ENCODE measurements around the gene SPATC1L. TPM values are rescaled to one million over a fixed set of nuclear protein-coding genes. Genes with fewer than 3 reads are reported as not detected.
"Not testable (repeated sequence)": the region's sequence is repeated elsewhere in the genome, so short reads cannot be mapped to it uniquely, and the experiment has no call there.

The SPATC1L gene
- total RNA-seq, 1 donor from 2014 or later: 13.9 TPM

DNA sequence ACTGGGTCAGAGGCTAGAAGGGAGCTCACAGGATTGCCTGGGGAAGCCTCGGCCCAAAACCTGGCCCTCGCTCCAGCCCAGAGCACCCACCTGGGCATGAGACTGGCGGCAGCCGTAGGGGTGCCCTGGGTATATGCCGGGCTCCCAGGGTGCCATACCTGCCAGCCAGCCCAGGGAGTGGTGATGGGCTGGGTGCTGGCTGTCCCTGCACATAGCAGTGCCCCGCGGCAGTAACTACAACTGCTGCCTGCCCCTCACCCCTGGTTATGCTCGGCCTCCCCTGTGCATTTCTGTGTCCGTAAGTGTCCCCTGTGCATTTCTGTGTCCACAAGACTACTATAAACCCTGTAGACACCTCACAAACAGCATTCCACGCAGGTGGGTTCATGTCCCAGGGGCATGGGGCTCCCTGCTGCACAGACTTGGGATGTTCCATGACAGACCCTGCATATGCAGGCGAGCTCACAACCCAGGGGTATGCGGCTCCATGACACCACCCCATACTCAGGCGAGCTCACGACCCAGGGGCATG is 5.8 kb upstream of the SPATC1L start:
- no peaks in the 10 kb centered on the region for H3K27me3 Mint-ChIP-seq (ENCODE audit: low read depth)
- DNase-seq (ENCODE audit: low spot score): no peak
- H3K36me3 Mint-ChIP-seq (ENCODE audit: low read depth): peaks cover 14% of the 10 kb centered on the region
- no peaks in the 10 kb centered on the region for H3K9me3 Mint-ChIP-seq
- H3K4me1 Mint-ChIP-seq (ENCODE audit: low read depth): peaks cover 4% of the 10 kb centered on the region
- H3K4me3 Mint-ChIP-seq (ENCODE audit: low read depth): no peak overlapping the region
- H3K27ac Mint-ChIP-seq: no peak overlapping the region
- intact Hi-C loops (cut with micrococcal nuclease): loop anchor here (5.0 kb wide), 1 partner anchor 37 kb away; the partner anchor contains the start of gene LSS

- Mint-ChIP-seq H3K4me3 (ENCODE audit: low read depth) (no peak overlapping the region), H3K36me3 (ENCODE audit: low read depth) (peaks cover 11% of the 10 kb centered on the region), H3K27me3 (ENCODE audit: low read depth) (no peaks in the 10 kb centered on the region), H3K27ac (no peak overlapping the region), H3K9me3 (no peaks in the 10 kb centered on the region), H3K4me1 (ENCODE audit: low read depth) (peaks cover 7% of the 10 kb centered on the region)
- intact Hi-C loops (cut with micrococcal nuclease): loop anchor here (5.0 kb wide), 1 partner anchor 38 kb away; the partner anchor contains the start of gene LSS
- no peak for DNase-seq (ENCODE audit: low spot score)
Measured at GRCh38 chr21:46189213-46189958, 5.1 kb upstream of the SPATC1L start.

DNA sequence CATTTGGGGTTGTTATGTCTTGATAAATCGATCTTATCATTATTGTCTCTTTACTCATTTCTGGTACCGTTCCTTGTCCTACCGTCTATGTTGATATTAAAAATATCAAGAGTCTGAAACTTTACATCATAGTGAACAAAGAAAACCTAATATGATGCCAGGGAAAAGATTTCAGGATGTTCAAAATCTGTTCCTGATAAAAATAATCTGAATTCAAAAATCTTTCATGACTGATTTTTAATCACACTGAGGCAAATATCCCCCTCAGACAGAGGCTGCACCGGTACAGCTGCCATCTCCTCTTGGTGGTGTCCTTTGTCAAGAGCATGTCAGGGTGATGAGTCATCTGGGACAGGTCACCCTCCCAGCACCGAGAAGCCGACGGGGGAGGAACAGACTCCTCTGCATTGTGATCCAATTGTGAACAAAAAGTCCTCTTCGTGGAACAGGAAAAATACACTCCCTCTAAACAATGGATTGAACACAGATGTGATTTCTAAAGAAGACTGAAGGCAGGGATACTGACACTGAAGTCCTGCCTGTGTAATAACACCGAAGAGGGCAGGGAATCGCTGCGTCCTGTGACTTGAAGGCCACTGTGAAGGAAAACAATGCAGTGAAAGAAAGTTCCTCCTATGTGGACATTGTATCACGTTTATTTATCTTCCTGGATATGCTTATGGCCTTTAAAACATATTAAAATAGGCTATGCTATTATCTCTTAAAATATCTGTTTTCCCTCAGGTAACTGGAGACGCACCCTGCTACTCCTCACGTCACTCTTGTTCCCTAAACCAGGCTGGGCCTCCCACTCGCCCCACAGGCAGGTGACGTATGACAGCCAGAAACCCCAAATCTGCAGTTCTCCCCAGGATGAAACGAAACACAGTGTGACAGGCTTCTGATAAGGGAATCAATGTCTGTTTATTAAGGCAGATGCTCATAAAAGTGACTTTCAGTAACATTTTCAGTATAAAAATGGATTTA is 4.3 kb upstream of the SPATC1L start:
- no peaks in the 10 kb centered on the region for H3K27me3 Mint-ChIP-seq (ENCODE audit: low read depth)
- H3K36me3 Mint-ChIP-seq (ENCODE audit: low read depth): peaks cover 3% of the 10 kb centered on the region
- no peak overlapping the region for H3K27ac Mint-ChIP-seq
- peaks cover 7% of the 10 kb centered on the region for H3K4me1 Mint-ChIP-seq (ENCODE audit: low read depth)
- DNase-seq (ENCODE audit: low spot score): no peak
- intact Hi-C loops (cut with micrococcal nuclease): loop anchor here (5.0 kb wide), 1 partner anchor 39 kb away; the partner anchor contains the start of gene LSS
- H3K9me3 Mint-ChIP-seq: no peaks in the 10 kb centered on the region
- no peak overlapping the region for H3K4me3 Mint-ChIP-seq (ENCODE audit: low read depth)

GRCh38 chr21:46187814-46188213 is 3.6 kb upstream of the SPATC1L start:
- H3K36me3 Mint-ChIP-seq (ENCODE audit: low read depth): no peaks in the 10 kb centered on the region
- no peak overlapping the region for H3K4me3 Mint-ChIP-seq (ENCODE audit: low read depth)
- intact Hi-C loops (cut with micrococcal nuclease): loop anchor here (5.0 kb wide), 1 partner anchor 39 kb away; the partner anchor contains the start of gene LSS
- DNase-seq (ENCODE audit: low spot score): no peak
- no peaks in the 10 kb centered on the region for H3K9me3 Mint-ChIP-seq
- no peaks in the 10 kb centered on the region for H3K27me3 Mint-ChIP-seq (ENCODE audit: low read depth)
- H3K27ac Mint-ChIP-seq: no peak overlapping the region
- peaks cover 7% of the 10 kb centered on the region for H3K4me1 Mint-ChIP-seq (ENCODE audit: low read depth)

DNA sequence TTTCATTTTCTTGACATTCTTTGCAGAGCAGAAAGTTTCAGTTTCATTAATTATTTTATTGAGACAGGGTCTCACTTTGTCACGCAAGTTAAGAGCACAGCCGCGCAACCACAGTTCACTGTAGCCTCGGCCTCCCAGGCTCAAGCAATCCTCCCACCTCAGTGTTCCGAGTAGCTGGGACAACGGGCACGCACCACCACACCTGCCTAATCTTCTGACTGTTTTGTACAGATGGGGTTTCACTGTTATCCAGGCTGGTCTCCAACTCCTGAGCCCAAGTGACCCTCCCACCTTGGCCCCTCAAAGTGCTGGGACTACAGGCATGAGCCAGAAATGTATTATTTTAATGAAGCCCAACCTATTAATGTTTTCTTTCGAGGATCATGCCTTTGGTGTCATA is 3.0 kb upstream of the SPATC1L start:
- intact Hi-C loops (cut with micrococcal nuclease): loop anchor here (5.0 kb wide), 1 partner anchor 40 kb away; the partner anchor contains the start of gene LSS
- DNase-seq (ENCODE audit: low spot score): no peak
- Mint-ChIP-seq H3K9me3 (no peaks in the 10 kb centered on the region), H3K27ac (no peak overlapping the region), H3K36me3 (ENCODE audit: low read depth) (no peaks in the 10 kb centered on the region), H3K4me1 (ENCODE audit: low read depth) (peaks cover 7% of the 10 kb centered on the region), H3K27me3 (ENCODE audit: low read depth) (no peaks in the 10 kb centered on the region), H3K4me3 (ENCODE audit: low read depth) (no peak overlapping the region)

- DNase-seq (ENCODE audit: low spot score): no peak
- H3K36me3 Mint-ChIP-seq (ENCODE audit: low read depth): no peaks in the 10 kb centered on the region
- no peak overlapping the region for H3K27ac Mint-ChIP-seq
- peaks cover 7% of the 10 kb centered on the region for H3K4me1 Mint-ChIP-seq (ENCODE audit: low read depth)
- peak overlapping the region; percentile 86 for H3K4me3 Mint-ChIP-seq (ENCODE audit: low read depth)
- H3K27me3 Mint-ChIP-seq (ENCODE audit: low read depth): no peaks in the 10 kb centered on the region
- H3K9me3 Mint-ChIP-seq: no peaks in the 10 kb centered on the region
- intact Hi-C loops (cut with micrococcal nuclease): loop anchor here (2.0 to 5.0 kb wide), 2 partner anchors 42 to 43 kb away; partner anchors contain the start of gene LSS
Measured at GRCh38 chr21:46185716-46186115, 1.5 kb upstream of the SPATC1L start.

- H3K4me1 Mint-ChIP-seq (ENCODE audit: low read depth): peaks cover 7% of the 10 kb centered on the region
- intact Hi-C loops (cut with micrococcal nuclease): loop anchor here (2.0 to 5.0 kb wide), 3 partner anchors 42 to 1368 kb away; partner anchors contain the start of genes LSS and SUMO3
- H3K36me3 Mint-ChIP-seq (ENCODE audit: low read depth): no peaks in the 10 kb centered on the region
- DNase-seq (ENCODE audit: low spot score): peak; percentile 78
- no peaks in the 10 kb centered on the region for H3K27me3 Mint-ChIP-seq (ENCODE audit: low read depth)
- peak overlapping the region; percentile 90 for H3K27ac Mint-ChIP-seq
- H3K4me3 Mint-ChIP-seq (ENCODE audit: low read depth): peak overlapping the region; percentile 86
- no peaks in the 10 kb centered on the region for H3K9me3 Mint-ChIP-seq
Measured at GRCh38 chr21:46184625-46185555, 631 bp upstream of the SPATC1L start.

DNA sequence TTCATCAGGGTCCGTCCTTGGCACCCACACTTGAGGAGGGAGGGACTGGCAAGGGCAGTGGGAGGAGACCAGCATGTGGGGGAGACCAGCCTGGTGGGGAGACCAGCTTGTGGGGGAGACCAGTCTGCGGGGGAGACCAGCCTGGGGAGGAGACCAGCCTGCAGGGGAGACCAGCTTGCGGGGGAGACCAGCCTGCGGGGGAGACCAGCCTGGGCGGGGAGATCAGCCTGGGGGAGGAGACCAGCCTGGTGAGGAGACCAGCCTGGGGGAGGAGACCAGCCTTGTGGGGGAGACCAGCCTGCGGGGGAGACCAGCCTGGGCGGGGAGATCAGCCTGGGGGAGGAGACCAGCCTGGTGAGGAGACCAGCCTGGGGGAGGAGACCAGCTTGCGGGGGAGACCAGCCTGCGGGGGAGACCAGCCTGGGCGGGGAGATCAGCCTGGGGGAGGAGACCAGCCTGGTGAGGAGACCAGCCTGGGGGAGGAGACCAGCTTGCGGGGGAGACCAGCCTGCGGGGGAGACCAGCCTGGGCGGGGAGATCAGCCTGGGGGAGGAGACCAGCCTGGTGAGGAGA is 836 bp downstream of the SPATC1L start:
- peak overlapping the region; percentile 74 for H3K4me3 Mint-ChIP-seq (ENCODE audit: low read depth)
- H3K27me3 Mint-ChIP-seq (ENCODE audit: low read depth); DNase-seq (ENCODE audit: low spot score); H3K36me3 Mint-ChIP-seq (ENCODE audit: low read depth); H3K9me3 Mint-ChIP-seq; H3K4me1 Mint-ChIP-seq (ENCODE audit: low read depth): not testable (repeated sequence)
- intact Hi-C loops (cut with micrococcal nuclease): loop anchor here (5.0 kb wide), 1 partner anchor 1366 kb away; the partner anchor contains the start of gene SUMO3
- H3K27ac Mint-ChIP-seq: peak overlapping the region; percentile 63

GRCh38 chr21:46182548-46183336 is 1.5 kb downstream of the SPATC1L start:
- no peaks in the 10 kb centered on the region for H3K27me3 Mint-ChIP-seq (ENCODE audit: low read depth)
- H3K4me1 Mint-ChIP-seq (ENCODE audit: low read depth): peaks cover 6% of the 10 kb centered on the region
- peak overlapping the region; percentile 74 for H3K4me3 Mint-ChIP-seq (ENCODE audit: low read depth)
- intact Hi-C loops (cut with micrococcal nuclease): loop anchor here (5.0 kb wide), 1 partner anchor 1365 kb away; the partner anchor contains the start of gene SUMO3
- H3K9me3 Mint-ChIP-seq: peaks cover 2% of the 10 kb centered on the region
- DNase-seq (ENCODE audit: low spot score): no peak
- no peaks in the 10 kb centered on the region for H3K36me3 Mint-ChIP-seq (ENCODE audit: low read depth)
- peak overlapping the region; percentile 63 for H3K27ac Mint-ChIP-seq

DNA sequence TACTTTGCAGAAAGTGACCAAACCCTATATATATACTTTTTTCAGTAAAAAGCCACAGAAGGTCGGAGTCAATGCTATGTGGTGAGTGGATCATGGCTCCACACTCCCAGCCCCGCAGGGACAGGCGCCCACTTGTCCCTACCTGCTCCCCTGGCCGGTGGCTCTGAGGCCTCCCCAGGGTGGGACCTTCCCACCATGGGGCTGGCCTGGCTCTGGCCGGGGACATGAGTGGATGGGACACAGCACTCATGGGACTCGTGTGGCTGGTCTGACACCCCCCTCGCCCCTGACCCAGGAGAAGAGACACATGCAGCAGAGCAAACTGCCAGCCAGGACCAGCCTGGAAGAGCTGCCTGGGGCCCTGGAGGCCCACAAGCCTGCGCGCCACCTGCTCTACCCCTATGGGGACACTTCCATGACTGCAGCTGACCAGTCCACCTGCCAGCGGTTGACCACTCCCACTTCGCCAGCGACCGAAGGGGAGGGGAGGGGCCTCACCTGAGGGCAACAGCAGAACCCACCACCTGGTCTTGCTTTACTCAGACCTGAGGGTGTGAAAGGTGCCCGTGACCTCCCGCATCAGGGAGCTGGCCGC is 2.2 kb downstream of the SPATC1L start:
- Mint-ChIP-seq H3K27ac (no peak overlapping the region), H3K27me3 (ENCODE audit: low read depth) (no peaks in the 10 kb centered on the region), H3K4me1 (ENCODE audit: low read depth) (peaks cover 6% of the 10 kb centered on the region), H3K4me3 (ENCODE audit: low read depth) (no peak overlapping the region), H3K9me3 (peaks cover 6% of the 10 kb centered on the region), H3K36me3 (ENCODE audit: low read depth) (no peaks in the 10 kb centered on the region)
- no peak for DNase-seq (ENCODE audit: low spot score)
- intact Hi-C loops (cut with micrococcal nuclease): loop anchor here (5.0 kb wide), 1 partner anchor 1365 kb away; the partner anchor contains the start of gene SUMO3

All from activated T-helper 2 cell treated with anti-CD3 and anti-CD28 coated beads, Interferon-gamma antibody, Interleukin-2, Interleukin-4, amounts not matched to agents 10 μg/mL and 5 μg/mL and 100 μg/mL, durations not matched to agents 14 hours and 24 hours and 36 hours (primary cell).